A673 (cell line): Measurements from ENCODE around the gene GDF10.

ENCODE experiments used
- CTCF ChIP-seq: fragments of 300-800, 200-600 bp; sonication (generic); conservative IDR thresholded peaks from 2 replicates; pipeline ENCODE4 v1.5.1; 2017; ENCODE audit warnings: low read depth, mild to moderate bottlenecking, antibody characterized with exemption, low read length, moderate library complexity, mixed read lengths
- EZH2 ChIP-seq: fragments of 200-600 bp; sonication (generic); IDR thresholded peaks from 2 replicates; pipeline ENCODE4 v1.6.1; 2017; ENCODE audit warnings: borderline replicate concordance, low read depth, mild to moderate bottlenecking, mixed read lengths, antibody characterized with exemption, low read length; ENCODE audit not compliant: poor library complexity, severe bottlenecking

GRCh38 chr10:47361293-47361692 is 61.3 kb downstream of the GDF10 start:
- peak; percentile 86 for TF ChIP-seq CTCF
- no peak for TF ChIP-seq EZH2
